HCT116 (cell line): ENCODE results near the gene TMEM232. TPM values are rescaled to one million over a fixed set of nuclear protein-coding genes. Genes with fewer than 3 reads are reported as not detected.

Experiments used
- ATAC-seq: fragments of 200-7000 bp; cut with Tn5 transposase; 2 replicates; pipeline ENCODE4 v1.9.1; 2020; ENCODE audit warnings: mild to moderate bottlenecking, moderate library complexity
- BruUV-seq: library from RNA; stranded (reverse); fragments of 400-500 nt; replicated peaks from 2 replicates; lab custom pipeline; 2021; lab: Mats Ljungman, UMichigan
- CTCF ChIA-PET: fragments of 300-600 bp; sonication (Branson Sonifier 250); formaldehyde crosslinking; loops from one replicate; lab custom pipeline; 2021; ENCODE audit warnings: antibody characterized with exemption; lab: Charles Lee
- POLR2A ChIA-PET: fragments of 300-600, 350-600 bp; sonication (Branson Sonifier 250); formaldehyde crosslinking; loops from one replicate; lab custom pipeline; 2021; ENCODE audit warnings: antibody characterized with exemption; lab: Charles Lee
- RAD21 ChIA-PET, 2 experiments: fragments of 300-600 bp; sonication (Branson Sonifier 250); formaldehyde crosslinking; loops; one replicate each; lab custom pipeline; 2023; ENCODE audit warnings: low total read pairs in 2 of 2; ENCODE audit not compliant: uncharacterized antibody in 2 of 2, unreplicated experiment in 2 of 2, low non-redundant PET in 1 of 2; lab: Charles Lee
- DNase-seq: peaks from one replicate; pipeline ENCODE4 v3.0.0-alpha.2; 2010; ENCODE audit warnings: low read depth, low spot score
- H2AFZ ChIP-seq: fragments of 200-600 bp; shearing (Covaris generic), sonication (generic); 2 replicates; pipeline ENCODE4 v1.6.1; 2017; ENCODE audit warnings: low read depth, mixed run types, mixed read lengths, antibody characterized with exemption, low read length; ENCODE audit not compliant: poor library complexity, severe bottlenecking
- H3K27ac ChIP-seq: 2 replicates; pipeline ENCODE4 v1.5.1; 2012; ENCODE audit warnings: low read depth, low read length
- H3K27me3 ChIP-seq: fragments of 200-600 bp; sonication (generic); 2 replicates; pipeline ENCODE4 v1.6.1; 2016; ENCODE audit warnings: mixed run types, low read length, mixed read lengths; ENCODE audit not compliant: insufficient read depth
- H3K36me3 ChIP-seq, 2 experiments: fragments of 200-500 bp in 1 of 2; fragments of 200-600 bp in 1 of 2; sonication (Bioruptor generic) in 1 of 2; sonication (generic) in 1 of 2; 2 replicates each; pipeline versions ENCODE4 v1.5.1 to v1.6.1; 2014 to 2016; ENCODE audit warnings: low read length in 2 of 2, inconsistent platforms in 1 of 2, mixed read lengths in 1 of 2, mixed run types in 1 of 2; ENCODE audit not compliant: insufficient read depth in 2 of 2, control insufficient read depth in 1 of 2
- H3K4me1 ChIP-seq, 2 experiments: fragments of 200-600 bp in 1 of 2; sonication (generic) in 1 of 2; 2 replicates each; pipeline versions ENCODE4 v1.5.1 to v1.6.1; 2012 to 2017; ENCODE audit warnings: low read length in 2 of 2, inconsistent platforms in 1 of 2, mild to moderate bottlenecking in 1 of 2, mixed read lengths in 1 of 2, mixed run types in 1 of 2, moderate library complexity in 1 of 2; ENCODE audit not compliant: insufficient read depth in 2 of 2, control insufficient read depth in 1 of 2
- H3K4me2 ChIP-seq: fragments of 200-600 bp; sonication (generic); 2 replicates; pipeline ENCODE4 v1.6.1; 2017; ENCODE audit warnings: mixed run types, low read length, mixed read lengths
- H3K4me3 ChIP-seq, 2 experiments: fragments of 200-600 bp in 1 of 2; sonication (generic) in 1 of 2; replicated peaks in 1 of 2; 2 replicates each; pipeline ENCODE4 v1.5.1; 2011 to 2016; ENCODE audit warnings: low read length in 2 of 2, control low read depth in 1 of 2, low read depth in 1 of 2, mild to moderate bottlenecking in 1 of 2, mixed read lengths in 1 of 2, mixed run types in 1 of 2
- H3K79me2 ChIP-seq: fragments of 200-600 bp; sonication (generic); 2 replicates; pipeline ENCODE4 v1.6.1; 2017; ENCODE audit warnings: mild to moderate bottlenecking, mixed run types, low read length, moderate library complexity, mixed read lengths; ENCODE audit not compliant: insufficient read depth
- H3K9ac ChIP-seq: fragments of 200-600 bp; sonication (generic); 2 replicates; pipeline ENCODE4 v1.6.1; 2016; ENCODE audit warnings: low read length, mixed read lengths
- H3K9me2 ChIP-seq: fragments of 200-600 bp; sonication (generic), shearing (Covaris generic); 2 replicates; pipeline ENCODE4 v1.6.1; 2017; ENCODE audit warnings: mixed run types, mild to moderate bottlenecking, moderate library complexity; ENCODE audit not compliant: insufficient read depth
- H3K9me3 ChIP-seq, 2 experiments: fragments of 200-500 bp in 1 of 2; fragments of 200-600 bp in 1 of 2; sonication (Bioruptor generic) in 1 of 2; sonication (generic) in 1 of 2; 2 replicates each; pipeline ENCODE4 v1.6.1; 2014 to 2017; ENCODE audit warnings: low read length in 2 of 2, mixed read lengths in 2 of 2, inconsistent platforms in 1 of 2, low read depth in 1 of 2, mild to moderate bottlenecking in 1 of 2, mixed run types in 1 of 2, moderate library complexity in 1 of 2; ENCODE audit not compliant: control insufficient read depth in 1 of 2, insufficient read depth in 1 of 2
- H4K20me1 ChIP-seq: fragments of 200-600 bp; sonication (generic), shearing (Covaris generic); 2 replicates; pipeline ENCODE4 v1.6.1; 2017; ENCODE audit warnings: mixed run types, mild to moderate bottlenecking, moderate library complexity; ENCODE audit not compliant: insufficient read depth
- ATF3 ChIP-seq: IDR thresholded peaks from 2 replicates; pipeline ENCODE4 v1.6.1; 2012
- CEBPB ChIP-seq: IDR thresholded peaks from 2 replicates; pipeline ENCODE4 v1.6.1; 2012; ENCODE audit warnings: low read depth
- CTCF ChIP-seq, 3 experiments: fragments of 200-600 bp in 1 of 3; sonication (generic) in 1 of 3; IDR thresholded peaks in 2 of 3; conservative IDR thresholded peaks in 1 of 3; 2 replicates each; pipeline ENCODE4 v1.5.1; 2012 to 2017; ENCODE audit warnings: low read depth in 2 of 3, low read length in 2 of 3, antibody characterized with exemption in 1 of 3, borderline replicate concordance in 1 of 3, control low read depth in 1 of 3, mild to moderate bottlenecking in 1 of 3, mixed read lengths in 1 of 3, mixed run types in 1 of 3, moderate library complexity in 1 of 3; ENCODE audit not compliant: insufficient read depth in 1 of 3
- EGR1 ChIP-seq: IDR thresholded peaks from 2 replicates; pipeline ENCODE4 v1.6.1; 2012; ENCODE audit warnings: low read depth
- EZH2phosphoT487 ChIP-seq: fragments of 200-600 bp; IDR thresholded peaks from 2 replicates; pipeline ENCODE4 v1.6.1; 2018; ENCODE audit warnings: antibody characterized with exemption, borderline replicate concordance
- FOSL1 ChIP-seq: IDR thresholded peaks from 2 replicates; pipeline ENCODE4 v1.6.1; 2012; ENCODE audit warnings: low read depth
- JUND ChIP-seq: IDR thresholded peaks from 2 replicates; pipeline ENCODE4 v1.6.1; 2012
- MAX ChIP-seq: IDR thresholded peaks from 2 replicates; pipeline ENCODE4 v1.6.1; 2012
- POLR2A ChIP-seq: IDR thresholded peaks from 2 replicates; pipeline ENCODE4 v1.7.0; 2011; ENCODE audit warnings: borderline replicate concordance; ENCODE audit not compliant: insufficient read depth, insufficient read length; ENCODE audit errors: extremely low read depth
- POLR2AphosphoS5 ChIP-seq: IDR thresholded peaks from 2 replicates; pipeline ENCODE4 v1.6.1; 2011; ENCODE audit warnings: mild to moderate bottlenecking, low read depth, low read length, moderate library complexity
- RAD21 ChIP-seq: IDR thresholded peaks from 2 replicates; pipeline ENCODE4 v1.6.1; 2012; ENCODE audit warnings: low read depth, mild to moderate bottlenecking
- REST ChIP-seq: IDR thresholded peaks from 2 replicates; pipeline ENCODE4 v1.6.1; 2012; ENCODE audit warnings: low read depth
- SIN3A ChIP-seq: IDR thresholded peaks from 2 replicates; pipeline ENCODE4 v1.6.1; 2012; ENCODE audit warnings: low read depth
- SP1 ChIP-seq: IDR thresholded peaks from 2 replicates; pipeline ENCODE4 v1.6.1; 2012; ENCODE audit warnings: low read depth
- SRF ChIP-seq: IDR thresholded peaks from 2 replicates; pipeline ENCODE4 v1.6.1; 2012; ENCODE audit warnings: low read depth
- TCF7L2 ChIP-seq: IDR thresholded peaks from 2 replicates; pipeline ENCODE4 v1.7.0; 2011; ENCODE audit warnings: borderline replicate concordance, inconsistent platforms; ENCODE audit not compliant: insufficient read depth, insufficient read length; ENCODE audit errors: extremely low read depth
- YY1 ChIP-seq: IDR thresholded peaks from 2 replicates; pipeline ENCODE4 v1.6.1; 2011; ENCODE audit warnings: low read length, low read depth, moderate library complexity, mild to moderate bottlenecking; ENCODE audit not compliant: insufficient replicate concordance; ENCODE audit errors: extremely low read depth
- ZBTB33 ChIP-seq: IDR thresholded peaks from 2 replicates; pipeline ENCODE4 v1.6.1; 2011; ENCODE audit warnings: mild to moderate bottlenecking, low read length, moderate library complexity; ENCODE audit not compliant: insufficient replicate concordance; ENCODE audit errors: extremely low read depth
- ZFX ChIP-seq: fragments of 450-650 bp; IDR thresholded peaks from 2 replicates; pipeline ENCODE4 v1.6.1; 2017
- ZNF274 ChIP-seq: fragments of 200-500 bp; sonication (Bioruptor generic); IDR thresholded peaks from 2 replicates; pipeline ENCODE4 v1.6.1; 2014; ENCODE audit warnings: mild to moderate bottlenecking, low read depth, low read length, inconsistent platforms
- intact Hi-C: fragments of 100-400 bp; cut with micrococcal nuclease; formaldehyde crosslinking; loops from 2 replicates; pipeline ENCODE4 v1.10.0; 2022
- total RNA-seq: library from RNA; stranded (reverse); gene quantifications from one replicate; pipeline ENCODE4 v1.2.1, GENCODE V29; 2021; ENCODE audit not compliant: unreplicated experiment

Gene TMEM232
- total RNA-seq, 1 experiment from 2014 or later, result 1.2 TPM

GRCh38 chr5:110383231-110383630, 343.2 kb downstream of the TMEM232 start (continued):
- TF ChIP-seq MAX, result no peak

GRCh38 chr5:110377943-110378342, 348.5 kb downstream of the TMEM232 start:
- H2AFZ ChIP-seq, result no peak overlapping the region
- BruUV-seq, result no TSS peak
- no peaks in the 10 kb centered on the region for H3K9me3 ChIP-seq
- H3K9me2 ChIP-seq, result no peaks in the 10 kb centered on the region; the same call in 1 of the 2 replicates
- intact Hi-C loops, result no loop called here
- H3K36me3 ChIP-seq, result no peaks in the 10 kb centered on the region
- no peaks in the 10 kb centered on the region for H3K79me2 ChIP-seq
- DNase-seq (no peak), ATAC-seq (no peak)
- ChIA-PET RAD21 (no interaction called here), CTCF (no interaction called here), POLR2A (no interaction called here)
- no peak overlapping the region for H3K27ac ChIP-seq
- H3K4me3 ChIP-seq, result no peak overlapping the region
- H3K9ac ChIP-seq, result no peak overlapping the region
- no peaks in the 10 kb centered on the region for H3K4me1 ChIP-seq
- no peaks in the 10 kb centered on the region for H3K27me3 ChIP-seq
- TF ChIP-seq ZBTB33, result no peak
- no peak for TF ChIP-seq ZFX
- TF ChIP-seq YY1, result no peak
- TF ChIP-seq SP1, result no peak
- no peak for TF ChIP-seq FOSL1
- no peak for TF ChIP-seq REST
- TF ChIP-seq ZNF274, result no peak
- TF ChIP-seq EZH2phosphoT487, result no peak
- no peak for TF ChIP-seq CTCF (IDR thresholded peaks at IDR 0.05 in 2 of 3, conservative IDR thresholded peaks at IDR 0.05 in 1 of 3; ENCODE audit: borderline replicate concordance in 1 of 3, insufficient read depth in 1 of 3, low read depth in 2 of 3, low read length in 2 of 3)
- no peak for TF ChIP-seq POLR2A
- TF ChIP-seq SRF, result no peak
- TF ChIP-seq ATF3, result no peak
- TF ChIP-seq CEBPB, result no peak
- no peak for TF ChIP-seq EGR1
- no peak for TF ChIP-seq RAD21
- TF ChIP-seq TCF7L2, result no peak
- no peak for TF ChIP-seq SIN3A
- TF ChIP-seq JUND, result no peak
- no peak for TF ChIP-seq POLR2AphosphoS5
- TF ChIP-seq, all 23 proteins: peak for 0
- Histone ChIP-seq H4K20me1 (no peaks in the 10 kb centered on the region), H3K4me2 (no peak overlapping the region)
